Measurements from ENCODE around the gene KIFC1.

DNA sequence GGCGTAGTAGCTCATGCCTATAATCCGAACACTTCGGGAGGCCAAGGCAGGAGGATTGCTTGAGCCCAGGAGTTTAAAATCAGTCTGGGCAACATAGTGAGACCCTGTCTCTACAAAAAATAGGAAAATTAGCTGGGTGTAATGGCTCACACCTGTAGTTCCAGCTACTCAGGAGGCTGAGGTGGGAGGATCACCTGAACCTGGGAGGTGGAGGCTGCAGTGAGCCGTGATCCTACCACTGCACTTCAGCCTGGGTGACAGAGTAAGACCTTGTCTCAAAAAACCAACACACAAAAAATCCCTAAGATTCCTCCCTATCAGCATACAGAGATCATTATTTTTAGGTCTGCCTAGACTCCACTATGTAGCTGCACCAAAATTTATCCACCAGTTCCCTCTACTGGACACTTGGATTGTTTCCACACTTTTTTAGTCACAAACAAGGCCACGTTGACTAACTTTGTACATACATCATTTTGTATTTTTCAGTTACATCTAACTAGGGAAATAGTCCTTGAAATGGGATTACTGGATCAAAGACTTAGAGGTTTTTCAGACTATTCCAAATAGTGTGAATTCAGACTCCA is 15.6 kb downstream of the KIFC1 start:
- no peak for TF ChIP-seq EZH2 (IDR thresholded peaks at IDR 0.05; ENCODE audit: borderline replicate concordance, low read length)
- TF ChIP-seq, protein P1, sequence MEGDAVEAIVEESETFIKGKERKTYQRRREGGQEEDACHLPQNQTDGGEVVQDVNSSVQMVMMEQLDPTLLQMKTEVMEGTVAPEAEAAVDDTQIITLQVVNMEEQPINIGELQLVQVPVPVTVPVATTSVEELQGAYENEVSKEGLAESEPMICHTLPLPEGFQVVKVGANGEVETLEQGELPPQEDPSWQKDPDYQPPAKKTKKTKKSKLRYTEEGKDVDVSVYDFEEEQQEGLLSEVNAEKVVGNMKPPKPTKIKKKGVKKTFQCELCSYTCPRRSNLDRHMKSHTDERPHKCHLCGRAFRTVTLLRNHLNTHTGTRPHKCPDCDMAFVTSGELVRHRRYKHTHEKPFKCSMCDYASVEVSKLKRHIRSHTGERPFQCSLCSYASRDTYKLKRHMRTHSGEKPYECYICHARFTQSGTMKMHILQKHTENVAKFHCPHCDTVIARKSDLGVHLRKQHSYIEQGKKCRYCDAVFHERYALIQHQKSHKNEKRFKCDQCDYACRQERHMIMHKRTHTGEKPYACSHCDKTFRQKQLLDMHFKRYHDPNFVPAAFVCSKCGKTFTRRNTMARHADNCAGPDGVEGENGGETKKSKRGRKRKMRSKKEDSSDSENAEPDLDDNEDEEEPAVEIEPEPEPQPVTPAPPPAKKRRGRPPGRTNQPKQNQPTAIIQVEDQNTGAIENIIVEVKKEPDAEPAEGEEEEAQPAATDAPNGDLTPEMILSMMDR (IDR thresholded peaks at IDR 0.05; ENCODE audit: low read length), result no peak
